ENCODE measurements around the gene NKIRAS1.

GRCh38 chr3:23880703-23881339 is 36.0 kb downstream of the NKIRAS1 start:
- TF ChIP-seq CTCF (IDR thresholded peaks at IDR 0.05; ENCODE audit: insufficient read depth, low read length) (no peak), POLR2AphosphoS5 (IDR thresholded peaks at IDR 0.05; ENCODE audit: low read depth) (no peak), REST (IDR thresholded peaks at IDR 0.05; ENCODE audit: insufficient replicate concordance, low read depth) (no peak), GABPA (IDR thresholded peaks at IDR 0.05; ENCODE audit: low read depth) (no peak), SPI1 (IDR thresholded peaks at IDR 0.05; ENCODE audit: borderline replicate concordance, low read depth) (no peak)
